H1 (cell line): ENCODE measurements around the gene CRKL. TPM values are rescaled to one million over a fixed set of nuclear protein-coding genes. Genes with fewer than 3 reads are reported as not detected.

Experiments used
- BRCA1 ChIP-seq: IDR thresholded peaks from 2 replicates; pipeline ENCODE4 v1.6.1; 2012; ENCODE audit warnings: low read depth, low read length, improper control_type of control experiment
- CHD1 ChIP-seq: IDR thresholded peaks from 2 replicates; pipeline ENCODE4 v1.6.1; 2012; ENCODE audit warnings: low read depth, low read length, improper control_type of control experiment
- FOSL1 ChIP-seq: IDR thresholded peaks from 2 replicates; pipeline ENCODE4 v1.6.1; 2011; ENCODE audit warnings: mild to moderate bottlenecking, low read depth, low read length, moderate library complexity; ENCODE audit not compliant: insufficient read depth
- HDAC6 ChIP-seq: IDR thresholded peaks from one replicate; pipeline ENCODE4 v1.7.1; 2012; ENCODE audit warnings: low read depth, mild to moderate bottlenecking, inconsistent platforms, low read length, moderate library complexity
- JUND ChIP-seq: IDR thresholded peaks from 2 replicates; pipeline ENCODE4 v1.6.1; 2011; ENCODE audit warnings: mild to moderate bottlenecking, improper control_type of control experiment, low read length
- KDM4A ChIP-seq: IDR thresholded peaks from one replicate; pipeline ENCODE4 v1.7.1; 2012; ENCODE audit warnings: low read depth, mild to moderate bottlenecking, moderate library complexity, low read length, inconsistent platforms; ENCODE audit not compliant: severe bottlenecking
- POU5F1 ChIP-seq: IDR thresholded peaks from 2 replicates; pipeline ENCODE4 v1.6.1; 2011; ENCODE audit warnings: low read depth, mild to moderate bottlenecking, low read length, moderate library complexity
- ZNF274 ChIP-seq: IDR thresholded peaks from 2 replicates; pipeline ENCODE4 v1.7.0; 2012; ENCODE audit warnings: low read length, borderline replicate concordance; ENCODE audit errors: extremely low read depth
- polyA plus RNA-seq, 7 experiments: library from polyadenylated mRNA; depleted of rRNA in 3 of 7; stranded (reverse) in 5 of 7; unstranded in 2 of 7; fragments of >200 nt in 5 of 7; fragments of 200-250 nt in 2 of 7; gene quantifications; 1 replicate in 5 of 7; 2 replicates in 1 of 7; 4 replicates in 1 of 7; pipeline versions ENCODE4 v1.2.1 to v1.2.3, GENCODE V29; 2011 to 2013; ENCODE audit warnings: missing spikeins in 2 of 7, mixed read lengths in 2 of 7
- total RNA-seq: library from RNA; stranded (reverse); fragmentation: NEBNext Ultra II Directional; extraction: Animal tissue kit (Norgen Biotek cat#: 25700); gene quantifications from 2 replicates; pipeline ENCODE4 v1.2.1, GENCODE V29; 2021
- TF ChIP-seq, protein P1 (sequence below): fragments of 300-600 bp; sonication (generic); IDR thresholded peaks from 2 replicates; pipeline ENCODE4 v1.7.1; 2012; ENCODE audit warnings: low read length, moderate library complexity, mild to moderate bottlenecking, inconsistent platforms; ENCODE audit not compliant: insufficient replicate concordance

Gene CRKL
- total and polyA plus RNA-seq, 2 of the 8 experiments (the other 6 are each of a cell fraction or from before 2014, with no cell fraction given) = 34.5 to 94.5 TPM

DNA sequence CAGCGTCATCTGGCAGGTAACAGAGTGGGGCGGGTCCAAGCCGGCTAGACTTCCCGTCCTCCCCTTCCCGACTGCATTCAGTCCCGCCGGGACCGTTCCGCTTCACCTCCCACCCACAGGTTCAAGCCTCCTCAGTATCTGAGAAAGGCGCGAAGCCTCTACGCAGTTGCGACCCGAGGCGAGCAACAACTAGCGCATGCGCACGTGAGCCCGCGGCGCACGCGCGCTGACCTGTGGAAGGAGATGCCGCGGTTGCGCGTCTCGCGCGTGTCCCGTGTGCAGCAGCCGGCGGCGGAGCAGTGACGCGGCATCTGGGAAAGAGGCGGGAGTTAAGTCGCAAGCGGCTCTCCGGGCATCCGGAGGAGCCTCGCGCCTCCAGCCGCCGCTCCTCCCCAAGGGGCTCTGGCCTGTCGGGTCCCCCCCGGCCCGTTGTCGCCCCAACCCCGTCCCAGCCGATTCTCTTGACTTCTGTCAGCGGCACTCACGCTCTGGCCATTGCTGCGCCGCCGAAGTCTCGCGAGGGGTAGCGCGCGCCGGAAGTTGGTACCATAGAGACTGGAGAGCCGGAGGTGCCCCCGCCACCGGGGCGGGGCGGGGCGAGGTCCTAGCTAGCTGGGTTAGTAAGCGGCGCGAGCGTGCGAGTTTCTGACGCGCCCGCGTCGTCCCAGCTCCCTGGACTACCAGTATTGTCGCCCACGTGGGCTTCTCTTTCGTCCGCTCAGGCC lies 84.6 kb downstream of the CRKL start, which contains the start of gene THAP7 (continued):
- no peak for TF ChIP-seq CHD1
- TF ChIP-seq JUND = no peak
- no peak for TF ChIP-seq POU5F1
- TF ChIP-seq, protein P1, sequence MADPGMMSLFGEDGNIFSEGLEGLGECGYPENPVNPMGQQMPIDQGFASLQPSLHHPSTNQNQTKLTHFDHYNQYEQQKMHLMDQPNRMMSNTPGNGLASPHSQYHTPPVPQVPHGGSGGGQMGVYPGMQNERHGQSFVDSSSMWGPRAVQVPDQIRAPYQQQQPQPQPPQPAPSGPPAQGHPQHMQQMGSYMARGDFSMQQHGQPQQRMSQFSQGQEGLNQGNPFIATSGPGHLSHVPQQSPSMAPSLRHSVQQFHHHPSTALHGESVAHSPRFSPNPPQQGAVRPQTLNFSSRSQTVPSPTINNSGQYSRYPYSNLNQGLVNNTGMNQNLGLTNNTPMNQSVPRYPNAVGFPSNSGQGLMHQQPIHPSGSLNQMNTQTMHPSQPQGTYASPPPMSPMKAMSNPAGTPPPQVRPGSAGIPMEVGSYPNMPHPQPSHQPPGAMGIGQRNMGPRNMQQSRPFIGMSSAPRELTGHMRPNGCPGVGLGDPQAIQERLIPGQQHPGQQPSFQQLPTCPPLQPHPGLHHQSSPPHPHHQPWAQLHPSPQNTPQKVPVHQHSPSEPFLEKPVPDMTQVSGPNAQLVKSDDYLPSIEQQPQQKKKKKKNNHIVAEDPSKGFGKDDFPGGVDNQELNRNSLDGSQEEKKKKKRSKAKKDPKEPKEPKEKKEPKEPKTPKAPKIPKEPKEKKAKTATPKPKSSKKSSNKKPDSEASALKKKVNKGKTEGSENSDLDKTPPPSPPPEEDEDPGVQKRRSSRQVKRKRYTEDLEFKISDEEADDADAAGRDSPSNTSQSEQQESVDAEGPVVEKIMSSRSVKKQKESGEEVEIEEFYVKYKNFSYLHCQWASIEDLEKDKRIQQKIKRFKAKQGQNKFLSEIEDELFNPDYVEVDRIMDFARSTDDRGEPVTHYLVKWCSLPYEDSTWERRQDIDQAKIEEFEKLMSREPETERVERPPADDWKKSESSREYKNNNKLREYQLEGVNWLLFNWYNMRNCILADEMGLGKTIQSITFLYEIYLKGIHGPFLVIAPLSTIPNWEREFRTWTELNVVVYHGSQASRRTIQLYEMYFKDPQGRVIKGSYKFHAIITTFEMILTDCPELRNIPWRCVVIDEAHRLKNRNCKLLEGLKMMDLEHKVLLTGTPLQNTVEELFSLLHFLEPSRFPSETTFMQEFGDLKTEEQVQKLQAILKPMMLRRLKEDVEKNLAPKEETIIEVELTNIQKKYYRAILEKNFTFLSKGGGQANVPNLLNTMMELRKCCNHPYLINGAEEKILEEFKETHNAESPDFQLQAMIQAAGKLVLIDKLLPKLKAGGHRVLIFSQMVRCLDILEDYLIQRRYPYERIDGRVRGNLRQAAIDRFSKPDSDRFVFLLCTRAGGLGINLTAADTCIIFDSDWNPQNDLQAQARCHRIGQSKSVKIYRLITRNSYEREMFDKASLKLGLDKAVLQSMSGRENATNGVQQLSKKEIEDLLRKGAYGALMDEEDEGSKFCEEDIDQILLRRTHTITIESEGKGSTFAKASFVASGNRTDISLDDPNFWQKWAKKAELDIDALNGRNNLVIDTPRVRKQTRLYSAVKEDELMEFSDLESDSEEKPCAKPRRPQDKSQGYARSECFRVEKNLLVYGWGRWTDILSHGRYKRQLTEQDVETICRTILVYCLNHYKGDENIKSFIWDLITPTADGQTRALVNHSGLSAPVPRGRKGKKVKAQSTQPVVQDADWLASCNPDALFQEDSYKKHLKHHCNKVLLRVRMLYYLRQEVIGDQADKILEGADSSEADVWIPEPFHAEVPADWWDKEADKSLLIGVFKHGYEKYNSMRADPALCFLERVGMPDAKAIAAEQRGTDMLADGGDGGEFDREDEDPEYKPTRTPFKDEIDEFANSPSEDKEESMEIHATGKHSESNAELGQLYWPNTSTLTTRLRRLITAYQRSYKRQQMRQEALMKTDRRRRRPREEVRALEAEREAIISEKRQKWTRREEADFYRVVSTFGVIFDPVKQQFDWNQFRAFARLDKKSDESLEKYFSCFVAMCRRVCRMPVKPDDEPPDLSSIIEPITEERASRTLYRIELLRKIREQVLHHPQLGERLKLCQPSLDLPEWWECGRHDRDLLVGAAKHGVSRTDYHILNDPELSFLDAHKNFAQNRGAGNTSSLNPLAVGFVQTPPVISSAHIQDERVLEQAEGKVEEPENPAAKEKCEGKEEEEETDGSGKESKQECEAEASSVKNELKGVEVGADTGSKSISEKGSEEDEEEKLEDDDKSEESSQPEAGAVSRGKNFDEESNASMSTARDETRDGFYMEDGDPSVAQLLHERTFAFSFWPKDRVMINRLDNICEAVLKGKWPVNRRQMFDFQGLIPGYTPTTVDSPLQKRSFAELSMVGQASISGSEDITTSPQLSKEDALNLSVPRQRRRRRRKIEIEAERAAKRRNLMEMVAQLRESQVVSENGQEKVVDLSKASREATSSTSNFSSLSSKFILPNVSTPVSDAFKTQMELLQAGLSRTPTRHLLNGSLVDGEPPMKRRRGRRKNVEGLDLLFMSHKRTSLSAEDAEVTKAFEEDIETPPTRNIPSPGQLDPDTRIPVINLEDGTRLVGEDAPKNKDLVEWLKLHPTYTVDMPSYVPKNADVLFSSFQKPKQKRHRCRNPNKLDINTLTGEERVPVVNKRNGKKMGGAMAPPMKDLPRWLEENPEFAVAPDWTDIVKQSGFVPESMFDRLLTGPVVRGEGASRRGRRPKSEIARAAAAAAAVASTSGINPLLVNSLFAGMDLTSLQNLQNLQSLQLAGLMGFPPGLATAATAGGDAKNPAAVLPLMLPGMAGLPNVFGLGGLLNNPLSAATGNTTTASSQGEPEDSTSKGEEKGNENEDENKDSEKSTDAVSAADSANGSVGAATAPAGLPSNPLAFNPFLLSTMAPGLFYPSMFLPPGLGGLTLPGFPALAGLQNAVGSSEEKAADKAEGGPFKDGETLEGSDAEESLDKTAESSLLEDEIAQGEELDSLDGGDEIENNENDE = no peak
- peak; percentile 71 for TF ChIP-seq BRCA1
- TF ChIP-seq KDM4A = peak; percentile 97
- no peak for TF ChIP-seq HDAC6
- TF ChIP-seq FOSL1 = no peak
- TF ChIP-seq ZNF274 = no peak
